Heart right ventricle (tissue), 16 donors: ENCODE data around the gene DNAAF6. TPM values are rescaled to one million over a fixed set of nuclear protein-coding genes. Genes with fewer than 3 reads are reported as not detected.

Source experiments
- ATAC-seq, 8 donors: fragments of 200-7000 bp; cut with Tn5 transposase; one replicate each; pipeline ENCODE4 v1.9.1; 2020; ENCODE audit warnings: mild to moderate bottlenecking in 8 of 8, moderate library complexity in 8 of 8, moderate number of reproducible peaks in 1 of 8
- DNase-seq, 2 donors: peaks; one replicate each; pipeline ENCODE4 v3.0.0-alpha.2; 2020
- H3K27ac ChIP-seq, 10 donors: fragments of 200-600 bp; sonication (generic) in 2 of 10; one replicate each; pipeline versions ENCODE4 v1.5.0 to v1.8.0; 2020 to 2022; ENCODE audit warnings: mild to moderate bottlenecking in 3 of 10
- H3K27me3 ChIP-seq, 7 donors: fragments of 200-600 bp; one replicate each; pipeline ENCODE4 v1.8.0; 2021 to 2022; ENCODE audit warnings: mild to moderate bottlenecking in 2 of 7
- H3K36me3 ChIP-seq, 9 donors: fragments of 200-600 bp; sonication (generic) in 1 of 9; one replicate each; pipeline versions ENCODE4 v1.5.0 to v1.8.0; 2020 to 2022; ENCODE audit warnings: mild to moderate bottlenecking in 2 of 9
- H3K4me1 ChIP-seq, 9 donors: fragments of 200-600 bp; sonication (generic) in 1 of 9; one replicate each; pipeline versions ENCODE4 v1.5.0 to v1.8.0; 2020 to 2022; ENCODE audit warnings: mild to moderate bottlenecking in 4 of 9
- H3K4me3 ChIP-seq, 10 donors: fragments of 200-600 bp; sonication (generic) in 2 of 10; one replicate each; pipeline versions ENCODE4 v1.5.0 to v1.8.0; 2020 to 2022; ENCODE audit warnings: mild to moderate bottlenecking in 7 of 10, moderate library complexity in 2 of 10
- H3K9me3 ChIP-seq, 11 donors: fragments of 200-600 bp in 10 of 11; sonication (generic) in 2 of 11; one replicate each; pipeline versions ENCODE4 v1.5.0 to v1.8.0; 2013 to 2022; ENCODE audit warnings: mild to moderate bottlenecking in 2 of 11, control low read depth in 1 of 11, moderate library complexity in 1 of 11
- WGBS, 2 donors: extraction: QIAGEN DNeasy Blood & Tissue Kit; methylation state at CpG; one replicate each; pipeline ENCODE4 v1.1.7; 2013; ENCODE audit warnings: inconsistent platforms in 1 of 2; 5-methylcytosine and 5-hydroxymethylcytosine counted together
- intact Hi-C, 10 donors: fragments of 100-400 bp; cut with DNase I; formaldehyde crosslinking; loops; one replicate each; pipeline versions ENCODE4 v1.11.1 to v1.14.2; 2022
- polyA plus RNA-seq, 2 donors: library from polyadenylated mRNA; stranded (reverse); fragments of 200-250 nt; gene quantifications; one replicate each; pipeline ENCODE4 v1.2.3, GENCODE V29; 2013
- total RNA-seq, 10 donors: library from RNA; stranded (reverse); fragmentation: NEBNext Ultra II Directional in 3 of 10; extraction: Animal tissue kit (Norgen Biotek cat#: 25700) in 3 of 10; gene quantifications; one replicate each; pipeline versions ENCODE4 v1.2.1 to v1.2.4, GENCODE V29; 2021 to 2023
- TF ChIP-seq, protein P1 (sequence below), 9 donors: fragments of 200-600 bp; sonication (generic) in 2 of 9; IDR thresholded peaks; one replicate each; pipeline versions ENCODE4 v1.5.0 to v1.8.0; 2021 to 2022; ENCODE audit warnings: antibody characterized with exemption in 9 of 9, mild to moderate bottlenecking in 5 of 9, moderate library complexity in 1 of 9
- donor health status: Arrhythmogenic right ventricular cardiomyopathy.
- donor health status: ischemic (EF 13 %, LVEDD 7.1; RV severe dilation, severe dysfunction).
- donor health status: healthy with polysubstance abuse.
- donor health status: DM: no; HTN: yes; CAD: no.
- donor health status: DM: no; HTN: no; CAD: no.
- donor health status: ischemic (EF 25% LVEDD 6.9; RV normal size, moderate dysfunction).
- donor health status: ischemic (EF 25% LVEDD 5.7; RV mildly dilated, moderate dysfunction).
- donor health status: healthy.
- donor health status: DM: yes; HTN: yes; CAD: no.
- donor health status: Ischemic cardiomyopathy.
- donor health status: ischemic (EF 35%, LVEDD 5.7; RV mildly dilated, moderate dysfunction).
- donor health status: nonischemic (EF 11% LVEDD 7.7; RV severe dilation, severe dysfunction).
- donor health status: DM: yes; HTN: yes; CAD: no.
- donor health status: PGD.
- donor health status: ischemic (EF 29% LVEDD 5.4; RV normal size, mild dysfunction).
- donor health status: nonischemic (EF 23%, LVEDD 6.1; RV moderate dilation, normal function).

DNAAF6 gene
- total and polyA plus RNA-seq, 12 donors = not detected

DNA sequence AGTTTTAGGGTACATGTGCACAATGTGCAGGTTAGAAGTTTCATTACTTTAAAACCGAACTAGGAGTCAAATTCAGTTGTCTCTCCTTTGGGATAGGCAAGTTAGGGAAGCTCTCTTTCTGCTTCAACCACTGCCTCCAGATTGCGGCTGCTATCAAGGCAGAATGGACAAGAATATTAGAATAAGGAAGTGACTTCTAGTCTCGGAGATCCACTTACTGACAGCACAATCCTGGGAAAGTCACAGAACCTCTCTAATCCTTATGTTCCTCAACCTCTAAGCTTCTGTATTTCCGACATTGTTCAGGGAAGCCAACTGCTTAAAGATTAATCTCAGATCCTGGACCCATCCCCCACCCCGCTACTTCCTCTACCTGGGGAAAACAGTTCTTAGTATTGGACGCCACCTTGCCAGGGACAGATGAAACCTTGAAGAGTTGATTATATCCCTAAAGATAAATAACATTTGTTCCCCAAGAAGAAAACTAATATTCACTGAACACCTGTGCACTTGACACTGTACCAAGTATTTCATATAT, 2.3 kb upstream of the DNAAF6 start:
- H3K9me3 ChIP-seq = peaks cover 0 to 7% (median 0%) of the 10 kb centered on the region in 11 donors
- TF ChIP-seq, protein P1, sequence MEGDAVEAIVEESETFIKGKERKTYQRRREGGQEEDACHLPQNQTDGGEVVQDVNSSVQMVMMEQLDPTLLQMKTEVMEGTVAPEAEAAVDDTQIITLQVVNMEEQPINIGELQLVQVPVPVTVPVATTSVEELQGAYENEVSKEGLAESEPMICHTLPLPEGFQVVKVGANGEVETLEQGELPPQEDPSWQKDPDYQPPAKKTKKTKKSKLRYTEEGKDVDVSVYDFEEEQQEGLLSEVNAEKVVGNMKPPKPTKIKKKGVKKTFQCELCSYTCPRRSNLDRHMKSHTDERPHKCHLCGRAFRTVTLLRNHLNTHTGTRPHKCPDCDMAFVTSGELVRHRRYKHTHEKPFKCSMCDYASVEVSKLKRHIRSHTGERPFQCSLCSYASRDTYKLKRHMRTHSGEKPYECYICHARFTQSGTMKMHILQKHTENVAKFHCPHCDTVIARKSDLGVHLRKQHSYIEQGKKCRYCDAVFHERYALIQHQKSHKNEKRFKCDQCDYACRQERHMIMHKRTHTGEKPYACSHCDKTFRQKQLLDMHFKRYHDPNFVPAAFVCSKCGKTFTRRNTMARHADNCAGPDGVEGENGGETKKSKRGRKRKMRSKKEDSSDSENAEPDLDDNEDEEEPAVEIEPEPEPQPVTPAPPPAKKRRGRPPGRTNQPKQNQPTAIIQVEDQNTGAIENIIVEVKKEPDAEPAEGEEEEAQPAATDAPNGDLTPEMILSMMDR (IDR thresholded peaks at IDR 0.05) = no peak
- ATAC-seq = no peak
- intact Hi-C loops = no loop called here
- WGBS, 2 donors = 78 to 80% methylated on average over 6 of the region's 6 CpGs
- no peak for DNase-seq
- H3K27me3 ChIP-seq = peaks cover 0 to 40% (median 0%) of the 10 kb centered on the region in 7 donors
- H3K4me3 ChIP-seq = no peak overlapping the region
- no peak overlapping the region for H3K27ac ChIP-seq
- no peaks in the 10 kb centered on the region for H3K36me3 ChIP-seq
- peaks cover 0 to 4% (median 0%) of the 10 kb centered on the region in 9 donors for H3K4me1 ChIP-seq

DNA sequence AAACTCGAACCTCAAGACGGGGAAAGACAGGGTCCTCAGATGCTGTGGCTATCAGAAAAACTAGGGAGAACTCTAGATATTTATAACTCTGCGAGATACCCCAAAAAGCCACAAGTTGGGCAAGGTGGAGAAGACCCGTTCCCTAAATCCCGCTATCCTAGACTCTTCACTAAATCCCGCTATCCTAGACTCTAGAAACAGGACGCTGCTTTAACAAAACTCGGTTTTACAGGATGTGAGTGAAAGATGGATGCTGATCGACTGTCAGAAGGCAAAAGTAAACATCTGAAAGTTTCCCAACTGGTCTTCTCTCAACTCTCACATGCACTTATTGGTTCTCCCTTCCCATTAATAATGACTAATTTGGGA, 270 bp downstream of the DNAAF6 start:
- intact Hi-C loops = no loop called here
- Histone ChIP-seq H3K4me1 (peaks cover 0 to 4% (median 0%) of the 10 kb centered on the region in 9 donors), H3K4me3 (peak overlapping the region in 7 of 10 donors; percentile 32 to 57 (median 53)), H3K9me3 (peaks cover 0 to 7% (median 0%) of the 10 kb centered on the region in 11 donors), H3K36me3 (no peaks in the 10 kb centered on the region), H3K27me3 (peaks cover 0 to 25% (median 0%) of the 10 kb centered on the region in 7 donors), H3K27ac (no peak overlapping the region)
- TF ChIP-seq, protein P1 (IDR thresholded peaks at IDR 0.05) = no peak
- DNase-seq (no peak), ATAC-seq (no peak)
- WGBS, 2 donors = 44 to 48% methylated on average over 8 to 9 of the region's 9 CpGs

DNA sequence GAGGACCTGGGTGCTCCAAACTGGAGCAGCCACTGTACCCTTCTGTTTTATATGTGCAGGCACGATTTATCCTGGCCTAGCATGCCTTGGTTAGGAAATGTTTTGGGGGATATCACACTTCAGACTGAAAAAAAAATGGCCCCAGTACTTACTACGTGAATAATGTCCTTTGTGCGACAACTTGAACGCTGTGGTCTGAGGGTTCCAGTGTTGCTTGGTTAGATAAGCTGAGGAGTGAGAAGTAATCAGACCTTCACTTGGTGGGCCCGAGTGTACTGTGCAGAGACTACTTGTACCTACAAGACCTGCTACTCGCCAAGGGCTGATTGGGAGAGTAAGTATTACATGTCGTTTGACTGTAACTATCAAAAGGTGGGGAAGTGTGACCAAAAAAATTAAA, 678 bp downstream of the DNAAF6 start:
- intact Hi-C loops = no loop called here
- Histone ChIP-seq H3K36me3 (no peaks in the 10 kb centered on the region), H3K4me3 (no peak overlapping the region), H3K27me3 (peaks cover 0 to 28% (median 0%) of the 10 kb centered on the region in 7 donors), H3K9me3 (peaks cover 0 to 7% (median 0%) of the 10 kb centered on the region in 11 donors), H3K27ac (no peak overlapping the region), H3K4me1 (peaks cover 0 to 4% (median 0%) of the 10 kb centered on the region in 9 donors)
- WGBS, 2 donors = 93% methylated on average over 7 of the region's 7 CpGs
- TF ChIP-seq, protein P1 (IDR thresholded peaks at IDR 0.05) = no peak
- no peak for DNase-seq
- no peak for ATAC-seq

DNA sequence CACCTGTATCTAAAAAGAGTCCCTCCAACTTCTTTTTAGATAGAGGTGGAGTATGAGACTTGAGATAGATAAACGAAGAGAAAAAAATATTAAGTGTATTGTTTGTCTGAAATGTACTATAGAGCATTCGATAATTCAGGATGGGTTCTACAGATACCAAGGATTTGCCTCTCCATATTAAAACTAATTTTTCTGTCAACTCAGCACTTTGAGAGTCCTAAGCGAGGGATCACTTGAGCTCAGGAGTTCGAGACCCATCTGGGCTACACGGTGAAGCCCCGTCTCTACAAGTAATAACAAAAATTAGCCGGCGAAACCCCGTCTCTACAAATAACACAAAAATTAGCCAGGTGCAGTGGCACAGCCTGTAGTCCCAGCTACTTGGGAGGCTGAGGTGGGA, 1.5 kb downstream of the DNAAF6 start:
- Histone ChIP-seq H3K27ac (no peak overlapping the region), H3K4me1 (peaks cover 0 to 4% (median 0%) of the 10 kb centered on the region in 9 donors), H3K27me3 (peaks cover 0 to 31% (median 0%) of the 10 kb centered on the region in 7 donors), H3K4me3 (no peak overlapping the region), H3K9me3 (peaks cover 0 to 7% (median 0%) of the 10 kb centered on the region in 11 donors), H3K36me3 (no peaks in the 10 kb centered on the region)
- no peak for DNase-seq
- 96% methylated on average over 9 of the region's 9 CpGs for WGBS, 2 donors
- no peak for ATAC-seq
- intact Hi-C loops = no loop called here
- TF ChIP-seq, protein P1 (IDR thresholded peaks at IDR 0.05) = no peak
